Muscle of back (tissue), 13 donors: ENCODE results near the gene ALKBH2. TPM values are rescaled to one million over a fixed set of nuclear protein-coding genes. Genes with fewer than 3 reads are reported as not detected.

Experiments used
- DNase-seq, 3 donors: peaks; one replicate each; pipeline versions ENCODE4 v3.0.0 to v3.0.0-alpha.2; 2013
- long read RNA-seq, 9 donors: transcript quantifications; one replicate each; lab custom pipeline, GENCODE V29; 2026
- polyA plus RNA-seq, 10 donors: library from polyadenylated mRNA; unstranded; fragments of 120-200 nt; gene quantifications; one replicate each; pipeline ENCODE4 v1.2.1, GENCODE V29; 2013; ENCODE audit not compliant: insufficient read length in 10 of 10

The ALKBH2 gene
- 10 to 100 TPM; 18.8 to 24.5 (median 20.8) TPM for polyA plus RNA-seq
- long read RNA-seq, donor 1, partial matches to known transcripts, result 0 of 7 reads
- long read RNA-seq, donor 1, other reads (novel, unspliced or antisense), result 0 of 7 reads
- long read RNA-seq, donor 2, partial matches to known transcripts, result 0 of 4 reads
- long read RNA-seq, donor 2, other reads (novel, unspliced or antisense), result 0 of 4 reads
- long read RNA-seq, donor 3, result 0 reads
- long read RNA-seq, donor 4, partial matches to known transcripts, result 0 of 1 reads
- long read RNA-seq, donor 4, other reads (novel, unspliced or antisense), result 0 of 1 reads
- long read RNA-seq, donor 5, transcript ALKBH2-202 (4 exons, 1,159 nt), result major isoform, 8 of 10 reads
- long read RNA-seq, donor 5, partial matches to known transcripts, result 0 of 10 reads
- long read RNA-seq, donor 5, other reads (novel, unspliced or antisense), result 0 of 10 reads
- long read RNA-seq, donor 6, transcript ALKBH2-201 (4 exons, 1,030 nt), result major isoform, 5 of 6 reads
- long read RNA-seq, donor 6, partial matches to known transcripts, result 0 of 6 reads
- long read RNA-seq, donor 6, other reads (novel, unspliced or antisense), result 0 of 6 reads
- long read RNA-seq, donor 7, partial matches to known transcripts, result 0 of 5 reads
- long read RNA-seq, donor 7, other reads (novel, unspliced or antisense), result 0 of 5 reads
- long read RNA-seq, donor 8, partial matches to known transcripts, result 5 of 8 reads
- long read RNA-seq, donor 8, other reads (novel, unspliced or antisense), result 0 of 8 reads
- long read RNA-seq, donor 9, result 0 reads

DNA sequence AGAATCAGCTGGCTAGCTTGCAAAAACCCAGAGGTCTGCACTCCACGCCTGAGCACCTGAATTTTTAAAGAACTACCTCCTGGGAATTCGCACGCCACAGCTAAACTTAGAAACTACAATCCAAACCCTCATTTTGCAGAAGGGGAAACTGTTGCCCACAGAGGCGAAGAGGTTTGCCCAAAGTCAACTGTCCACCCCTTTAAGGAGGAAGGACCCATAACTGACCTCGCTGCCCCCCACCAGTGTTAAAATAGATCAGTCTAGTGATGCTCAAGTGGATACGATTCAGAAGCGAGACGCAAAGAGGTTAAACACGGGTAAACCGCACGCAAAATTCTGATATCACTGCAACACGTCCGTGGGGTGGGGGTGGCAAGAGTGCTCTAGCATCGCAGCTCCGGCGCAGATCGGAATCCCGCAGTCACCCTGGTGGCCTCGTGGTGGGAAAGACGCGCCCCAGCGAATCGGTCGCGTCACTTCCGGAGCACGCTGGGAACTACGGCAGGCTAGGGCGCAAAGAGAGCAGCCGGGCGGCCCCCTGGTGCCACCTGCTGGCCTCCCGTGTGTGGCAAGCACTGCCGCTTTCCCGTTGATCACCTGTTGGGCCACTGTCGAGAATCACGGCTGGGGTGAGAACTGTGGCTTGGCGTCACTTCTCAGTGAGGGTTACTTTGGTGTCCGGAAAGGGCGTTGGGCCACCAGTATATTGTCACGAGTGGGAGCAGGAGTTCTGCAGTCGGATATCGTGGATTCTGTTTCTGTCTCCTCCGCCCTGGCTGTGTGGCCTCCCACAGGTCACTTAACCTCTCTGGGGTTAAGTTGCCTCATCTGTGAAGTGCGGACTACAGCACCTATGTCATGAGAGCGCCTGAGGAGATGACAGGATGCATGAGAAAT is at the start of gene ALKBH2:
TSS of gene ALKBH2 (minus strand) at position 451 of the 897 bp plus-strand sequence. CDS start 686 bp downstream, outside the sequence.
- DNase-seq, result peak; percentile 92 to 97 (median 96)

DNA sequence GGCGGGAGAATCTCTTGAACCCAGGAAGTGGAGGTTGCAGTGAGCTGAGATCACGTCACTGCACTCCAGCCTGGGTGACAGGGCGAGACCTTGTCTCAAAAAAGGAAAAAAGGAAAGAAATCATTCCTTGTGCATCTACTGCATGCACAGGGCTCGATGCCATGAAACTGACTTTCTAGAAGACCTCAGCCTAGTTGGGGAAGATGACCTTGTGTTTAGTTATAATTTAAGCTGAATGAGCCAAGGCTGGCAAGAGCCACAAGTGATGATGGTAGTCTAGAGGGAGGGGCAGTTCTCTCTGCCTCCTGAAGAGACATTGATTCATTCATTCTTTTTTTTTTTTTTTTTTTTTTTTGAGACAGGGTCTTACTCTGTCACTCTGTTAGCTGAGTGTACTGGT is 47.3 kb upstream of the ALKBH2 start:
- DNase-seq, result no peak

DNA sequence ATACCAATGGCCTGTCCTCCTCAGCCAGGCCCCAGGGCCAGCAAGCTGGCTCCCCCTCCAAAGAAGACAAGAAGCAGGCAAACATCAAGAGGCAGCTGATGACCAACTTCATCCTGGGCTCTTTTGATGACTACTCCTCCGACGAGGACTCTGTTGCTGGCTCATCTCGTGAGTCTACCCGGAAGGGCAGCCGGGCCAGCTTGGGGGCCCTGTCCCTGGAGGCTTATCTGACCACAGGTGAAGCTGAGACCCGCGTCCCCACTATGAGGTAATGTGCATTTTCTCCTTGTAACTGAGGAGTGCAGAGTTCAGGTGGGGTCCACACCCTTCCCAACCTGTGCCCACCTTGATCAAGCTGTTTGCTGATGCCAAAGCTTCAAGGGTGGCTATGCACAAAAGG is 46.5 kb upstream of the ALKBH2 start:
- DNase-seq, result no peak

DNA sequence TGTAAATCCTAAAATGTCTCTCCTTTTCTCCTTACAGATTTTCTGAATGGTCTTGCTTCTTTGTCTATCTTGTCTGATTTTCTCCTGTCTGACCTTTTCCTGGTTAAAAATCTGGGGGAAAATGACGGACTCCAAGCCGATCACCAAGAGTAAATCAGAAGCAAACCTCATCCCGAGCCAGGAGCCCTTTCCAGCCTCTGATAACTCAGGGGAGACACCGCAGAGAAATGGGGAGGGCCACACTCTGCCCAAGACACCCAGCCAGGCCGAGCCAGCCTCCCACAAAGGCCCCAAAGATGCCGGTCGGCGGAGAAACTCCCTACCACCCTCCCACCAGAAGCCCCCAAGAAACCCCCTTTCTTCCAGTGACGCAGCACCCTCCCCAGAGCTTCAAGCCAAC is 46.1 kb upstream of the ALKBH2 start:
- DNase-seq, result no peak

DNA sequence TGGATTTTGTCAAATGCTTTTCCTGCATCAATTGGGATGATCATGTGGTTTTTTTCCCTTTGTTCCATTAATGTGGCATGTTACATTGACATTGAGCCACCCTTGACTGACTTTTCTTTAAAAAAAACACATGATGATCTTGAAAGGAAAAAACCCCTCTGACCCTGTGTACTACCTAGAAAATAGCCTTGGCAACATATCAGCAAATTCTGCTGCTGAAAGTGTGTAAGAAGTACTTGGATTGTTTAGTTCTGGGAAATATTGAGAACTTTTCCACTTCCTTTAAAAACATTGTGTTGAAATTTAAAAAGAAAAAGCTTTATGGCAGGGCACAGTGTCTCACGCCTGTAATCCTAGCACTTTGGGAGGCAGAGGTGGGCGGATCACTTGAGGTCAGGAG is 43.8 kb upstream of the ALKBH2 start:
- no peak for DNase-seq

DNA sequence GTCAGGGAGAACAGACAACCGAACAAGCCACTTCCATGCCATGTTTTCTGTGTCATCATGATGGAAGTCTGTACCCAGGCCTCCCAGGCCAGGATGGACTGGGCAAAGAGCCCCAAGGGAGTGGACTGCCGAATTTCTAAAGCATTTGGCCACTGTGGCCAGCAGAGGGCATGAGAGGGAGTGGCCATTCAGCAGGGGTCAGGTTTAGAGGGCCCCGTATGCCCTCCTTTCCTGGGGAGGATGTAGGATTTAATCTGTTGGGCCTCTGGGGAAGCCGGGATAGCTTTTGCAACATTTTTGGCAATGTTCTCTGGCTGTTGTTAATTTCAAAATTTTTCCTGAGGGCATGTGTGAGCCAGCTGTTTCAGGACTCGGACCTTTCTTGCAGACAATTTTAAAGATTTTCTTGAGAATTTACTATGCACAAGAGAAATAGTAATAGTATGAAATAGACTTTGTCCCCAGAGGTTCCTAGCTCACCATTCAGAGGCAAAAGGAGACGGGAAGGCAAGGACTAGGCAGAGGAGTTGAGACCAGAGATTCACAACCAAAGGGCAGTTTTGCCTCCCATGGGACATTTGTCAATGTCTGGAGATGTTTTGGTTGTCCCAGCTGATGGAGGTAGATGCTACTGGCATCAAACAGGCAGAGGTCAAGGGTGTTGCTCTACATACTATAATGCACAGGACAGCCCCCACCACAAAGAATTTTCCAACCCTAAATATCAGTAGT is 41.1 kb upstream of the ALKBH2 start:
- DNase-seq, result no peak

DNA sequence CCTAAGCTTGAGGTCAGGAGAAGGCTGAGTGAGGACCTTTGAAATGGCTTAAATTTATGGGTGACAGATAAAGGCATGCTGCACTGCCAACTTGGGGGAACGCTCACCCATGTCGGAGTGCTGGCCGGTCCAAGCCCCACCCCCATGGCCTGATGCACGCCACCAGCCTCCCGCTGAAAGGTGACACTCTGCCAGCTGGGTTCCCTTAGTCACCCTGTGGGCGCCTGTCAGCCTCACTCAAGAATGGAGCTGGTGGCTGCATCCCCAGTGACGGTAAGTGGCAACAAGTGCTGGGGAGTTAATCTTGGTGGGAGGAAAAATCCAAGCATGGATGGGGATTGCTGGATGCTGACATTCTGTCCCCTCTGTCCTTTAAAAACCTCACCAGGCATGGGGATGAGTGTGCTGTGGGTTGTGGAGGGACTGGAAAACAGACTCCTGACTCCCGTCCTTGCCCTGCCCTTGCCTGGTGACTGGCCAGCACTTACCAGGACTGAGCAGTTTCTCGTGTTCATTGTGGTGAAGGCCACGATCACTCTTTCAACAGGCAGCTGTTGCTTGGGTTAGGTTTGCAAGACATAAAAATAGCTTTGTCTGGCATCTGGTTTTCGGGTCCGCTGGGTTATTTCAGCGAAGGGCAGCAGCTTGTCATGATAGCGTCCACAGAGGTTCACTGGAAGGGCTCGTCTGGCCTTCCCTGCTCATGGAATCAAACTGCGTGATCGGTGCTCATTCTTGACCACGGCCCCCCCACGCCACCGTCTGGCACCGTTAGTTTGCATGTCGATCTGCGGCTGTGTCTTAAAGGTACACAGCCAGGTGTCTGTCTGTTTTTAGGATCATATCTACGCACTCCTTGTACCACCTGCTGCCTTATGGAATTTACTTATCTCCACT is 38.1 kb upstream of the ALKBH2 start:
- peak in 2 of 3 donors; percentile 22 to 26 for DNase-seq

DNA sequence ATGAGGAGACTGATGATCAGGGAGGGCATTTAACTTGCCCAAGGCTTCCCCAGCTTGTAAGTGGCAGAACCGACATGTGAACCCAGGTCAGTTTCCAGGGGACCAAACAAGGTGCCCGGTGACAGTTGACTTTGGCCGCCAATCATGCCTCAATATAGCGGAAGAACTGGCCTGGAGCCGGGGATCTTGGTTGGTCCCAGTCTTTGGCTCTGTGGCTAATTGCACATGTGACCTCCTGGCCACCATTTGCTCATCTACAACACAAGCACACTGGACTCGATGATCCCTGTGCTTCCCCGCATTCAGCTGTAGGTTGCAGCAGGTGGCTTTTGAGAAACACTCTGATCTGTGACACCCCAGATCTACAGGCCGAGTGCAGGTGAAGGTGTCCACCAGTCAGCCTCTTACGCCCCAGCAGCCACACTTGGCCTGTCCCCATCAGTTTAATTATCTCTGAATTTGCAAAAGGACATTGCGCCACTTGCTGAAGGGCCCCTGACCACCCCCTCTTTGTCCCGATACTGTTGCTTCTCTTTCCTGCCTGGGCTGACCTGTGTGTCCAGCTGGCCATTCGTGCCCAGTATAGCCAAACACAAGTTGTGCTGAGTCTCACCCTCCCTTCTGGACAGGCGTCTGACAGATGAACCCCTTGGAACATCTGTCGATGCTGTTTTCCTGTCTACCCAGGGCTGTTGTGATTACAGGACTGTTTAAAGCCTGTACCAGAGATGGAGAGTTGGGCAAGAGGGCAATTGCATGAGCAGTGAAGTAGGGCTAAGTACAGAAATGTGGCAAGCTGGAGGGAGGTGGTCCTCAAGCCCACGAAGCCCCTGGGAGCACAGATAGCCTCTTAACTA is 37.3 kb upstream of the ALKBH2 start:
- no peak for DNase-seq

DNA sequence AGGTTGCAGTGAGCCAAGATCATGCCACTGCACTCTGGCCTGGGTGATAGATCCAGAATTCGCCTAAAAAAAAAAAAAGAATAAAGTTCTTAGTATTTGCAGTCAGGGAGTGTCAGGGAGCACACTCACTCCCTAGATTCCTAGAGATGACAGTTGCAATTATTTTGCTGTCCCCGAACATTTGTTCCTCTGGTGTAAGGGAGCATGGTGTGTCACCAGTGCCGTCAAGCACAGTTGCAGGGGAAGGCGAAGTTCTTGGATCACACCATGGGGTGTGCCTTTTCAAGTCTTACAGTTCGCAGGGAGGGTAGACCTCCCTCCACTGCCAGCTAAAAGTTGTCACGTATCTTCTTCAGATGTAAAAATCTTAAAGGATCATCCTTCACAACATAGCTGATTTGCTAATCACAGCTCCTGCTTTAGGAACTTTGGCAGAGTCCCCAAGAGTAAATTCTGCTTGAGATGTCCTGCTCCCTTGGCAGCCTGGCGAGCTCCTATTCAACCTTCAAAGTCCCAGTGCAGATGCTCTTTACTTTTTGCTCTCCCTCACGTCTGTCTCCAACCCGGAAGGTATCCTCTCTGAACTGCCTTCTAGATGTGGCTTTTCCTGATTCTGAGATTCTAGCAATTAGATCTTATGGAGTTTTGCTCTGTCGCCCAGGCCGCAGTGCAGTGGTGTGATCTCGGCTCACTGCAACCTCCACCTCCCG is 34.4 kb upstream of the ALKBH2 start:
- no peak for DNase-seq

DNA sequence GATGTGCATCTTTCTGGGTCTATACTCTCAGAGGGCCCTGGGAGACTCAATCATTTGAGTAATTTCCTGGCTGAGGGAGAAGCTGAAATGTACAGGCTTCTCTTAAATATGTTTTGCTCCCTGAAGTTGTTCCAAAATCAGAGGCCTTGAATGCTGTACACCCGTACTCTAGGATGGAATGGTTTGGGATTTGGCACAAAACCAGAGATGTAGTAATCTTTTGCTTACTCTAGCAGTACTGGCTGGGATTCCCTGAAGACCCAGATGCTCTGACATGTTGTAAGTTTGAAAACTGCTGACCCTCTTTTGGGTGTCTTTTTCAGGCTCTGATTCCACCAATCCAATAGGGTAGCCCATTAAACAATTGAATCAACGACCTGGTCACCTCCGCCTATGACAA is 33.5 kb upstream of the ALKBH2 start:
- peak in 2 of 3 donors; percentile 46 to 73 for DNase-seq

DNA sequence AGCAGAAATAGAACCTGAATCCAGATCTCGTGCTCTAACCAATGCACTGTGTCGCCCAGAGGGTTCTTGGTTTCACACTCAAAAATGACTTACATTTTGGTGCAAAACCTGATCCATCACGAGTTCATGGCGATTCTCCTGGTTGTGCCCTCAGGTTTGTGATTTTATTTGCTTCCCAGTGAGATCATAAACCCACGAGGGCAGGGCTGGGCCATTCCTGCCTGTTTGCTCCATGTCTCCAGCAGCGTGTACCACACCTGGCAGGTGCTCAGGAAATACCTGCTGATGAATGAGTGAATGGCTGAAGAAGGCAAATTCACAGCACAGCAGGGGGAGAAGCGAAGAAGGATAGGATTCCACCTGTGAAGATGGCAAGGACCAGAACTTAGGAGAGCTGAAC is 32.5 kb upstream of the ALKBH2 start:
- DNase-seq, result no peak

DNA sequence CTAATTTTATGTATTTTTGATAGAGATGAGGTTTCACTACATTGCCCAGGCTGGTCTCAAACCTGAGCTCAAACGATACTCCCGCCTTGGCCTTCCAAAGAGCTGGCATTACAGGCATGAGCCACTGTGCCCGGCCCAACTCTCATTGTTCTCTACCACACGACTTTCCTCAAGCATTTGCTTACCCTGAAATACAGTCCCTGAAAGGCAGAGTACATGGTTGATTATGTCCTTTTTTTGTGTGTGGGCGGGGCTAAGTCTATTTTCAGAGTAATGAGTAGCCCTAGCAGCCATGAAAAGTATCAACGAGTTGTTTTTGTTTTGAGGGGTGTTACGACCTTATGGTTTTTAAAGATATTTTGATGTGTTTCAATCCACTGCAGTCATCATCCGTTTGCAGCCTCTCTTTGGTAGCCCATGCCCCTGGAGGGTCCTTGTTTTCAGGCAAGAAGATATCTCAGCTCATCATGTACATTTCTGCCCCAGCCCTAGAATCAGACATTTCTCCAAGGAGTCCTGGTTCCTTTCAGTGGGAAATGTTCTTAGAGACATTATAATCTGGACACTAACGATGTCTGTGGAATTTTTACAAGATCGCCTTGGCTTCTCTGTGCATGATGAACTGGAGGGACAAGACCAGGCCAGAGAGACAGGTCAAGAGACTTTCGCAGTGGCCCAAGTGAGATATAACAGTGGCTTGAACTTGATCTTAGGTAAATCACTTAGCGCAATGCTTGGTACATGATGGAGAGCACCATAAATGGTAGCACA is 31.8 kb upstream of the ALKBH2 start:
- no peak for DNase-seq

DNA sequence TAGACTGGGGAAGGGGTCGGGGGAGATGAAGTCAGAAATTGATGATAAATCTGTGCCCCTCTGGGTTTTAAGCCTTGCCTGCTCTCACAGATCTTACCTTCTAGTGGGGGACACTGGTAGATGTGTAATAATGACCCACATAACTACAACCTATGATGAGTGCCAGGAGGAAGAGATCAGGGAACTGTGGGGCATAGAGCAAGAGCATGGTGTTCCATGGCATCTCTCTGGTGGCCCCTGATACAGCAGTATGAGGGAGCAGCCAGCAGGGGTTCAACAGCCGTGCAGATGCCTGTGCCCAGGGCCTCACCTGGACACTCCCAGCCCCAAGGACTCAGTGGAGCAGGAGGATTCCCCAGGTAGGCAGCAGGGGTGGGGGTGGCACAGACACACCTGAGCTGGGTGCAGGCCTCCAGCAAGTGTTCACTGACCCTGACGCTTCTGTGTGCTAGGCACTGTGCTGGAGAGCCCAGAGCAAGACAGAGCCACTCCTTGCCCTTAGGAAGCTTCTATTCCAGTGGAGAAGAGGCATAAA is 28.1 kb upstream of the ALKBH2 start:
- no peak for DNase-seq

DNA sequence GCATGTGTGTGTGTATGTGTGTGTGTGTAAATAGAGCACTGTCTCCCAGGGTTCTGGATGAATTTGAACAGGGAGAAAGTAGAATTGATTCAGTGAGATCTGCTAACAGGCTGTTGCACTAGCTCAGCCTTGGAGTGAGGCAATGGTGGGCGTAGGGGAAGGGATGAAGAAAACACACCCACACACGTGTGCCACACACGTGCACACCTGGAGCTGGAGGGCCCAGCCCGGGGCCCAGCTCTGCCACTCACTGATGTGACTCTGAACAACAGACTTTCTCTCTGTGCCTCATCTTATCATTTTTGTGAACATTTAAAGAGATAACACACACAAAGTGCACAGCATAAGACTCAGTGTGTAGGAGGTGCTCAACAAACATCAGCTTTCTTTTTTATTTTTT is 27.3 kb upstream of the ALKBH2 start:
- no peak for DNase-seq

DNA sequence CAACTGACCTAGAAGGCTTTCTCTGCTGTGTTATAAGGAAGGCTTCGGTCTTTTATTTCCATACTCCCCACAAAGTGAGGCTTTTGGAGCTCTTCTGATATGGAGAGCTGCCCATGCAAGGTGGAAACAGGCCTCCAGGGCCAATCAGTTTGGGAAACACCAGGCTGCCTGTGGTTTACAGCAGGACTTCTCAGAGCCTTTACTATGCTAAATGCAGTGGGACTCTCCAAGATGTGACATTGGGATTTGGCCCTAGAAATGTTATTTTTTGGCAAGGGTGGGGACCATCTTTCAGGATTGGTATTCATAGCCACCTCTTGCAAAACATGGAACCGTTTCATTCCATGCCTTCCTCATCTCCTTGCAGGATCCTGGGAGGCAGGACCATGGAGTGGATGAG is 26.8 kb upstream of the ALKBH2 start:
- DNase-seq, result no peak

DNA sequence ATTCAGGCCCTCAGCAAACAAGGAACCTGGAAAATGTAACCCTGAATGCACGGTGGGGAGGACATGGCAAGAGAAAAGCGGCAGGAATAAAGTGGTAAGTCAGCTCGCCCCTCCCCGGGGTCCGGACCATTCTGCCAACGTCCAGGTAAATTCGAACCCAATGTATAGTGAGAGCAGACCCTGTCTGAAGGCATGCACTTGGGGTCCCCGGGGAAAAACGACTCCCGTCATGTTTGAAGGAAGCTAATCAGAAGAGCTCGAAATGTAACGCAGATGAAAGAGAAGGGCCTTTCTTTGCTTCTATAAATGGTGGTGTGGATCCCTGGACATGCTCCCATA is 23.3 kb upstream of the ALKBH2 start:
- DNase-seq, result no peak

DNA sequence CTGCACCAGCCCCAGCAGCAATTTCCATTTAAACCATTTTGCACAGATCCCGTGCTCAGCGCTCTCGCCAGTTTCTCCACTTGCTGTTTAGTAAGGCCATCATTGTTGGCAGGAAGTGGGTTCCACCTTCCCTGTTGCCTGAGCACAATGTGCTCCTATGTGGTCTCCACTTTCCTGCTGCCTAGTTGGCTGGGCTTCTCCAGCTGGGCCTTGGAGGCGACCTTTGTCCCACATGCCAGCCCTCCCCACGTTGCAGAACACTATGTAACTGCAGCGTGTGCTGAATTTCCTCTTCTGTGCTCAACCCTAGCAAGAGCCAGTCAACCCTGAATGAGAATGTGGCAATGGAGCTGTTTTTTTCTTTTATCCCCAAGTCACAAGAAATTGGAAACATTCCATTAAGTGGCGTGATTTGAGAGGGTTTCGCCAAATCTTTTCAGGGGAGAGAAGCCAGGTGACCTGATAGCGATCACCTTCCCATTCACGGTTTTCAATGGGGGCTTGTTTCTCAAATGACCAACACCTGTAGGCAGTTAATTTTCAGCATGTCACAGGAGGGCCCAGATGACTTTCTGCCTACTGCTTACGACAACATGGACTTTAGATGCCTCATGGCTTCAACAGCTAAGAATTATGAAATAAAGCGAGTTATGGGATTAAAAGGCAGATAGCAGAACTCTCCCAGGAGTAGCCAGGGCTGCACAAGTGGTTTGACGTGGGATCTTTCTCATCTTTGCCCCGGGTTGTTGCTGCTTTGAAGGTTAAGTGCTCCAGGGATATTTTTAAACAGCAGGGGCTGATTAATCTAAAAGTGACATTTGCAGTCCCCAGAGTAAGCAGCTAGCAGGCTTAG is 22.7 kb upstream of the ALKBH2 start, which contains the start of gene ACACB:
TSS of gene ACACB (plus strand) at position 830 of the 853 bp plus-strand sequence. CDS start 22,819 bp downstream, outside the sequence.
- peak in 2 of 3 donors; percentile 25 to 32 for DNase-seq
